PFSK-1 (cell line): ENCODE results near the gene NXN.

ENCODE experiments used
- POLR2AphosphoS5 ChIP-seq: IDR thresholded peaks from 2 replicates; pipeline ENCODE4 v1.6.1; 2012; ENCODE audit warnings: low read depth, mild to moderate bottlenecking, control low read depth, low read length, moderate library complexity
- TAF1 ChIP-seq: IDR thresholded peaks from 2 replicates; pipeline ENCODE4 v1.6.1; 2012; ENCODE audit warnings: low read length, control low read depth, borderline replicate concordance; ENCODE audit not compliant: insufficient read depth
- TF ChIP-seq, protein P1 (sequence below), 2 experiments: IDR thresholded peaks; 2 replicates each; pipeline versions ENCODE4 v1.6.1 to v1.8.0; 2011 to 2012; ENCODE audit warnings: low read depth in 2 of 2, low read length in 2 of 2, control low read depth in 1 of 2, inconsistent platforms in 1 of 2, mild to moderate bottlenecking in 1 of 2, moderate library complexity in 1 of 2; ENCODE audit not compliant: insufficient read depth in 1 of 2

GRCh38 chr17:1008008-1008761, 28.6 kb upstream of the NXN start:
- TF ChIP-seq TAF1 (no peak), POLR2AphosphoS5 (no peak)
- TF ChIP-seq, protein P1, sequence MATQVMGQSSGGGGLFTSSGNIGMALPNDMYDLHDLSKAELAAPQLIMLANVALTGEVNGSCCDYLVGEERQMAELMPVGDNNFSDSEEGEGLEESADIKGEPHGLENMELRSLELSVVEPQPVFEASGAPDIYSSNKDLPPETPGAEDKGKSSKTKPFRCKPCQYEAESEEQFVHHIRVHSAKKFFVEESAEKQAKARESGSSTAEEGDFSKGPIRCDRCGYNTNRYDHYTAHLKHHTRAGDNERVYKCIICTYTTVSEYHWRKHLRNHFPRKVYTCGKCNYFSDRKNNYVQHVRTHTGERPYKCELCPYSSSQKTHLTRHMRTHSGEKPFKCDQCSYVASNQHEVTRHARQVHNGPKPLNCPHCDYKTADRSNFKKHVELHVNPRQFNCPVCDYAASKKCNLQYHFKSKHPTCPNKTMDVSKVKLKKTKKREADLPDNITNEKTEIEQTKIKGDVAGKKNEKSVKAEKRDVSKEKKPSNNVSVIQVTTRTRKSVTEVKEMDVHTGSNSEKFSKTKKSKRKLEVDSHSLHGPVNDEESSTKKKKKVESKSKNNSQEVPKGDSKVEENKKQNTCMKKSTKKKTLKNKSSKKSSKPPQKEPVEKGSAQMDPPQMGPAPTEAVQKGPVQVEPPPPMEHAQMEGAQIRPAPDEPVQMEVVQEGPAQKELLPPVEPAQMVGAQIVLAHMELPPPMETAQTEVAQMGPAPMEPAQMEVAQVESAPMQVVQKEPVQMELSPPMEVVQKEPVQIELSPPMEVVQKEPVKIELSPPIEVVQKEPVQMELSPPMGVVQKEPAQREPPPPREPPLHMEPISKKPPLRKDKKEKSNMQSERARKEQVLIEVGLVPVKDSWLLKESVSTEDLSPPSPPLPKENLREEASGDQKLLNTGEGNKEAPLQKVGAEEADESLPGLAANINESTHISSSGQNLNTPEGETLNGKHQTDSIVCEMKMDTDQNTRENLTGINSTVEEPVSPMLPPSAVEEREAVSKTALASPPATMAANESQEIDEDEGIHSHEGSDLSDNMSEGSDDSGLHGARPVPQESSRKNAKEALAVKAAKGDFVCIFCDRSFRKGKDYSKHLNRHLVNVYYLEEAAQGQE (IDR thresholded peaks at IDR 0.05; ENCODE audit: insufficient read depth in 1 of 2, low read depth in 2 of 2, low read length in 2 of 2): no peak
